ENCODE results near the gene FYB1.

Gene FYB1

DNA sequence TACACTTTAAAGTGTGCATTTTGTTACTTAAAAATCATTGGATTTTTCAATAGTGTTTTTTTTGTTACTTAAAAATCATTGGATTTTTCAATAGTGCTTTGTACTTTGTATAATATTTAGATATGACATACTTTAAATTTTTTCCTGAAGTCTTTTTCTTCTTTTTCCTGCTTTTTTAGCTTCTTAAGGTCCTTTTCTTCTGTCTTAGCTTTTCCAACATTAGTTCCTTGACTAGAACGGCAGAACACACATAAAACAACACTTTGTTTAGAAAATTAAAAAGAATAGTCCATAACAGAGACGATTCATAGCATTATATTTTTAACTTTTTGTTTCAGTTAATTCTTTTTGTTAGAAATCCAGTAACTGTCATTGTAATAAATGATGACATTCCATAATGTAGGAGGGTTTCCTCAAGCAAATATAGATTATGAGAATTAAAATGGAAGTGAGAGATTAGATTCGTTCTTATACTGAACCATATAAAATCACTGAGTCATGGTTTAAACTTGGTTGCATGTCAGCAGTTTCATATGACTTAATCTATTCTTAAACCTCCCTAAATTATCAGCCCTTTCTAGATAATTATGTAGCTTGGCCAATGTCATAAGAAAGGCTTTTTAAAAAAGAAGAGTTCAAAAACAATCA, 99.8 kb downstream of the FYB1 start:
- TF ChIP-seq, protein P1, sequence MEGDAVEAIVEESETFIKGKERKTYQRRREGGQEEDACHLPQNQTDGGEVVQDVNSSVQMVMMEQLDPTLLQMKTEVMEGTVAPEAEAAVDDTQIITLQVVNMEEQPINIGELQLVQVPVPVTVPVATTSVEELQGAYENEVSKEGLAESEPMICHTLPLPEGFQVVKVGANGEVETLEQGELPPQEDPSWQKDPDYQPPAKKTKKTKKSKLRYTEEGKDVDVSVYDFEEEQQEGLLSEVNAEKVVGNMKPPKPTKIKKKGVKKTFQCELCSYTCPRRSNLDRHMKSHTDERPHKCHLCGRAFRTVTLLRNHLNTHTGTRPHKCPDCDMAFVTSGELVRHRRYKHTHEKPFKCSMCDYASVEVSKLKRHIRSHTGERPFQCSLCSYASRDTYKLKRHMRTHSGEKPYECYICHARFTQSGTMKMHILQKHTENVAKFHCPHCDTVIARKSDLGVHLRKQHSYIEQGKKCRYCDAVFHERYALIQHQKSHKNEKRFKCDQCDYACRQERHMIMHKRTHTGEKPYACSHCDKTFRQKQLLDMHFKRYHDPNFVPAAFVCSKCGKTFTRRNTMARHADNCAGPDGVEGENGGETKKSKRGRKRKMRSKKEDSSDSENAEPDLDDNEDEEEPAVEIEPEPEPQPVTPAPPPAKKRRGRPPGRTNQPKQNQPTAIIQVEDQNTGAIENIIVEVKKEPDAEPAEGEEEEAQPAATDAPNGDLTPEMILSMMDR (conservative IDR thresholded peaks at IDR 0.05; ENCODE audit: low read depth, low read length) = no peak
- no peak for DNase-seq (ENCODE audit: low read depth)
- no peak overlapping the region for H3K4me3 ChIP-seq (ENCODE audit: low read length)

DNA sequence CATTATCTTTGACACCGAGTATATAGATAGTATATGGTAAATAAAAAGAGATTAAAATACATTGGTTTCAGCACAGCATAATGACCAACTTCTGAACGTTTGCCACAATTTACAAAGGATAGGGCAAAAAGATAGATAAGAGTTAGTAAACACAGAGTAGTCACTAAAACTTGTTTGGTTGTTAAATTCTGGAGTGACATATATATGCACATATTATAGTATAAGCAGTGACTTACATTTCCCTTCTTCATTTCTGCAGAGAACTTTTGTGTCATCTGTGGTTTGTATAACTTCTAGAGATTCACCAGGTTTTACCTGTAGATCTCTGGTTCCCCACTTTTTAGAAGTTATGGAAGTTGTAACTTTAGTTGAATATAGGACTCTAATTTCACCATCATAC, 100.7 kb downstream of the FYB1 start:
- DNase-seq (ENCODE audit: low read depth) = no peak
- H3K4me3 ChIP-seq (ENCODE audit: low read length) = no peak overlapping the region
- TF ChIP-seq, protein P1 (conservative IDR thresholded peaks at IDR 0.05; ENCODE audit: low read depth, low read length) = no peak

DNA sequence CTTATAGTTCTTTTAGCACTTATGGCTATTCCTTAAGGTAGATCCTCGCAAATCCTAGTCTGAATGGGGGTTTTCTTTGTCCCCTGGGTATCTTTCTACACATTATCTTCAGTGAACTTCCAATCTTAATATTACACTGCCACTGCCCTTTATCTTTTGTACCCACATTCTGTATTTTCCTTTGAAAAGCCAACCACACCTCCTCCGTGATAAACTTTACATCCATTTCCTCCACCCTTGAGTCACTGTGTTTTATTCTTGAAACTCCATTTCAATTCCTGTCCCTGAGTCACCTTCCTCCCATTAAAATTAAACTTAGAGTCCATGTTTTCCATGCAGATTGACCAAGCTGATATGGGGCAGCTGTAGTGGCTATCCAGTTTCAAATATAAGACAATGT, 102.0 kb downstream of the FYB1 start:
- no peak for DNase-seq (ENCODE audit: low read depth)
- H3K4me3 ChIP-seq (ENCODE audit: low read length) = no peak overlapping the region
- TF ChIP-seq, protein P1 (conservative IDR thresholded peaks at IDR 0.05; ENCODE audit: low read depth, low read length) = no peak

DNA sequence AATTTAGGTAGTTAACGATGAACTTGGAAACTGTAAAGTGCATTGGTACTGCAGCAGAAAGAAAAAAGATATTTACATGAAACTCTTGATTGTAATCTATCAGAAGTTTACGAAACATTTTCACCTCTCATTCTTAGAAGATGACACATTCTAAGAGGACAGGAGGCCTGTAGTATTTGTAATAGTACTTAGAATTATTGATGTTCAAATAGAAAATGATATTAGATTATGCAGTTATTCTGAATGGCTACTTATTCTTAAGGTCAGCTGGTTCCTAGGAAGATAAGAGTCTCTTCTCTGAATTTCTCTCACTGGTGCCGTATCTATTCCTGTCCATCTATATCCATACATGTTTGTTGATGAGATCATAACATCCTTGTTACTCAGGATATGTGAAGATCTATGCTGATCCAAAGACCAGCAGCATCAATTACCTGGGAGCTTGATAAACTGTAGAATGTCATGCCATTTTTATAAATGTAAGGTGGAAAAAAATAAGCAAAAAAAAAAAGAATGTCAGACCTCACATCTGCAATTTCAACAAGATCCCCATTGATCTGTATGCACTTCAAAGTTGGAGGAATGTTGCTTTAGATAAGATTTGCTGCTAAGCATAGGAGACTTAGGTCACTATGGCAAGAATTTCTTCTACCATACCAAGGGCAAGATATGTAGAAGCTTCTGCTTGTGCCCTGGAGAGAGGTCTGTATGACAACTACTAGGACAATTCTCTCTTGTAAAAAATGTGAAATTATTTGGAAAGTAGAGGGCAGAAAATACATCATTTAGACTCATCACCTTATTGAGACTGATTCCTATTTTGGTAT, 102.8 kb downstream of the FYB1 start:
- TF ChIP-seq, protein P1 (conservative IDR thresholded peaks at IDR 0.05; ENCODE audit: low read depth, low read length) = no peak

DNA sequence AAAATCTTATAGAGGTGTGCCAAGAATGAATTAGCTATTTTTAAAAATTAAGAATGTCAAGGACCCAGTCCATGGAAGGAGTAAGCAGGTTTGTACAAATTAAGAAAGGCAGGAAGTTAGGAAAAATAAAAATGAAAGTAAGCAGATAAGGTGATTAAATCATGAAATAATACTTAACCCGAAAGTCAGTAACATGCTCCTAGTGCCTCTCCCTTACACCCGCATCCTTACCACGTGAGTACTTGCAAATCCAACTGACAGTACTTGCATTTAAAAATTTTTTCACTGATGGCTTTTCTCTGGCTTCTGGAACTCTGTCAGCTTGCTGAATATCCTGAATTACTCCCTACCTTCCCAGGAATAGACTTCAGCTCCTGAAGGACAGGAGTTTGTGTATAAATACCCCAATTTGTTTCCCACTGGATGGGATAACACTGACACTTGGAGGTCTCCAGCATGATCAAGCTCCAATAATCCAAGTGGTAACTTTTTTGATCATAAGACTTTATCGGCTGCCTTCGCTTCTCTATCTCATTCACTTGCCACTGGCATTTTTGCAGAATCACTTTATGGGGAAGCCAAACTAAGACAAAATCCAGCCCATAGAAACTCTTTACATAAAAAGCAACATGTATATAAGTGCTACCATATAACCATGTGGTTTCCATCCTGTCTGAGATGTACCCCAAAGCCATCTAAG, 103.6 kb downstream of the FYB1 start:
- no peak overlapping the region for H3K4me3 ChIP-seq (ENCODE audit: low read length)
- no peak for DNase-seq (ENCODE audit: low read depth)
- TF ChIP-seq, protein P1 (conservative IDR thresholded peaks at IDR 0.05; ENCODE audit: low read depth, low read length) = no peak

More for the DNA sequence above, 102.8 kb downstream of the FYB1 start:
- no peak overlapping the region for H3K4me3 ChIP-seq (ENCODE audit: low read length)
- no peak for DNase-seq (ENCODE audit: low read depth)

DNA sequence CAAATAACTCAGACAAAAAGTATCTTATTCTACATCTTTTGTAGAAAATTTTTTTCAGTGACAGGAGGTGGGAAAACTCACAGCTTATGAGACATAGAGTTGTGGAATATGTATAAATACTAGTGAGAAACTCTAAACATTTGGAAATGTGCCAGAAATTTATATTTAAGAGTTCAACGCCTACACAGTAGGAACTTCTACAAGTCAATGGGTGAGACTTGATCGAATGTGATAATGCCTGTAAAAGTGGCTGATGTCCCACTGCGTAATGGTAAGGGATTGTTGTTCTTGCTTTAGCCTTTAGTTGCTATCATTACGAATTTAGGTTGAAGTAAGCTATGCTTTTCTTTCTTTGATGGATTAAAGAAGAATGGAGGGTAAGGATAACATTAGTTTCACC, 105.2 kb downstream of the FYB1 start:
- no peak overlapping the region for H3K4me3 ChIP-seq (ENCODE audit: low read length)
- TF ChIP-seq, protein P1 (conservative IDR thresholded peaks at IDR 0.05; ENCODE audit: low read depth, low read length) = no peak
- DNase-seq (ENCODE audit: low read depth) = no peak

Measured in retinal pigment epithelial cell (primary cell).